Epithelial cell of alveolus of lung (primary cell): ENCODE results near the gene DCLK3. TPM values are rescaled to one million over a fixed set of nuclear protein-coding genes. Genes with fewer than 3 reads are reported as not detected.

Experiments used
- total RNA-seq: library from RNA; depleted of rRNA; stranded (reverse); fragments of >200 nt; gene quantifications from 2 replicates; pipeline ENCODE4 v1.2.1, GENCODE V29; 2015

The DCLK3 gene, protein sequence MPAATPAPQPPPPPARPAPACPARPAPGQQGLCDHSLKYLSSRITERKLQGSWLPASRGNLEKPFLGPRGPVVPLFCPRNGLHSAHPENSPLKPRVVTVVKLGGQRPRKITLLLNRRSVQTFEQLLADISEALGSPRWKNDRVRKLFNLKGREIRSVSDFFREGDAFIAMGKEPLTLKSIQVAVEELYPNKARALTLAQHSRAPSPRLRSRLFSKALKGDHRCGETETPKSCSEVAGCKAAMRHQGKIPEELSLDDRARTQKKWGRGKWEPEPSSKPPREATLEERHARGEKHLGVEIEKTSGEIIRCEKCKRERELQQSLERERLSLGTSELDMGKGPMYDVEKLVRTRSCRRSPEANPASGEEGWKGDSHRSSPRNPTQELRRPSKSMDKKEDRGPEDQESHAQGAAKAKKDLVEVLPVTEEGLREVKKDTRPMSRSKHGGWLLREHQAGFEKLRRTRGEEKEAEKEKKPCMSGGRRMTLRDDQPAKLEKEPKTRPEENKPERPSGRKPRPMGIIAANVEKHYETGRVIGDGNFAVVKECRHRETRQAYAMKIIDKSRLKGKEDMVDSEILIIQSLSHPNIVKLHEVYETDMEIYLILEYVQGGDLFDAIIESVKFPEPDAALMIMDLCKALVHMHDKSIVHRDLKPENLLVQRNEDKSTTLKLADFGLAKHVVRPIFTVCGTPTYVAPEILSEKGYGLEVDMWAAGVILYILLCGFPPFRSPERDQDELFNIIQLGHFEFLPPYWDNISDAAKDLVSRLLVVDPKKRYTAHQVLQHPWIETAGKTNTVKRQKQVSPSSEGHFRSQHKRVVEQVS
- total RNA-seq: 0.39 TPM in 1 of 2 replicates, not detected in the other

GRCh38 chr3:36763850-36764703, at the start of gene DCLK3:
Gene DCLK3 (minus strand): TSS chr3:36764553. CDS start chr3:36764263, 290 bp downstream.

Other genes with a start within 250 kb of the DCLK3 start
- gene TRANK1, start 180.5 kb upstream of the DCLK3 start, total RNA-seq: 5.5 and 6.1 TPM in 2 replicates
- gene EPM2AIP1, start 228.6 kb upstream of the DCLK3 start, total RNA-seq: 5.2 and 15.3 TPM in 2 replicates
- gene MLH1, start 229.0 kb upstream of the DCLK3 start, total RNA-seq: 23.6 and 34.8 TPM in 2 replicates